IMR-90 (cell line): ENCODE measurements around the gene PTPRC. TPM values are rescaled to one million over a fixed set of nuclear protein-coding genes. Genes with fewer than 3 reads are reported as not detected.

Experiments
- ATAC-seq: fragments of 200-7000 bp; cut with Tn5 transposase; 2 replicates; pipeline ENCODE4 v1.9.1; 2020; ENCODE audit warnings: low read depth, mild to moderate bottlenecking, moderate library complexity
- BruUV-seq: library from RNA; stranded (reverse); fragments of 400-500 nt; replicated peaks from 2 replicates; lab custom pipeline; 2021; lab: Mats Ljungman, UMichigan
- CTCF ChIA-PET: fragments of 300-600 bp; formaldehyde crosslinking; extraction: SDS; loops from one replicate; lab custom pipeline; 2021; ENCODE audit warnings: antibody characterized with exemption; lab: Yijun Ruan, JAX
- POLR2A ChIA-PET: fragments of 300-600 bp; sonication (Branson Sonifier 250); formaldehyde crosslinking; loops from one replicate; lab custom pipeline; 2022; ENCODE audit warnings: antibody characterized with exemption; ENCODE audit not compliant: unreplicated experiment; lab: Charles Lee
- DNase-seq: peaks from one replicate; pipeline ENCODE4 v3.0.0; 2013
- H2AFZ ChIP-seq: replicated peaks from 2 replicates; pipeline ENCODE3; 2013; ENCODE audit warnings: low read length, mild to moderate bottlenecking; ENCODE audit not compliant: poor library complexity
- H2AK5ac ChIP-seq: 2 replicates; pipeline ENCODE4 v1.6.1; 2013; ENCODE audit warnings: low read depth, low read length, inconsistent platforms
- H2AK9ac ChIP-seq: replicated peaks from 2 replicates; pipeline ENCODE3; 2013; ENCODE audit warnings: mild to moderate bottlenecking, low read depth, low read length, moderate library complexity; ENCODE audit not compliant: poor library complexity
- H2BK120ac ChIP-seq: 2 replicates; pipeline ENCODE4 v1.6.1; 2013; ENCODE audit warnings: low read depth, low read length, inconsistent platforms
- H2BK15ac ChIP-seq: 3 replicates; pipeline ENCODE4 v1.6.1; 2013; ENCODE audit warnings: low read depth, low read length, inconsistent platforms
- H2BK20ac ChIP-seq: 2 replicates; pipeline ENCODE4 v1.6.1; 2013; ENCODE audit warnings: low read depth, mild to moderate bottlenecking, inconsistent platforms, low read length, moderate library complexity
- H2BK5ac ChIP-seq: 2 replicates; pipeline ENCODE4 v1.6.1; 2013; ENCODE audit warnings: mild to moderate bottlenecking, low read depth, low read length, inconsistent platforms; ENCODE audit not compliant: poor library complexity, severe bottlenecking
- H3K14ac ChIP-seq: replicated peaks from 2 replicates; pipeline ENCODE4 v1.6.1; 2013; ENCODE audit warnings: low read depth, low read length, inconsistent platforms
- H3K18ac ChIP-seq: 2 replicates; pipeline ENCODE4 v1.6.1; 2013; ENCODE audit warnings: low read depth, low read length, control low read depth
- H3K23ac ChIP-seq: 2 replicates; pipeline ENCODE4 v1.6.1; 2013; ENCODE audit warnings: low read depth, low read length, inconsistent platforms
- H3K27ac ChIP-seq: 2 replicates; pipeline ENCODE4 v1.5.1; 2013; ENCODE audit warnings: mild to moderate bottlenecking, control low read depth, low read length; ENCODE audit not compliant: insufficient read depth
- H3K27me3 ChIP-seq: 2 replicates; pipeline ENCODE4 v1.6.1; 2013; ENCODE audit warnings: low read length; ENCODE audit not compliant: control insufficient read depth, insufficient read depth
- H3K36me3 ChIP-seq: 2 replicates; pipeline ENCODE4 v1.6.1; 2013; ENCODE audit warnings: low read length, mixed read lengths; ENCODE audit not compliant: control insufficient read depth, insufficient read depth
- H3K4ac ChIP-seq: 2 replicates; pipeline ENCODE4 v1.6.1; 2013; ENCODE audit warnings: low read depth, low read length, inconsistent platforms
- H3K4me1 ChIP-seq: 2 replicates; pipeline ENCODE4 v1.6.1; 2013; ENCODE audit warnings: low read length, mixed read lengths; ENCODE audit not compliant: control insufficient read depth, insufficient read depth
- H3K4me2 ChIP-seq: 2 replicates; pipeline ENCODE4 v1.6.1; 2013; ENCODE audit warnings: low read depth, mild to moderate bottlenecking, control low read depth, low read length, moderate library complexity
- H3K4me3 ChIP-seq: 2 replicates; pipeline ENCODE4 v1.5.1; 2013; ENCODE audit warnings: low read depth, mild to moderate bottlenecking, control low read depth, low read length, moderate library complexity; ENCODE audit not compliant: insufficient read depth
- H3K56ac ChIP-seq: 2 replicates; pipeline ENCODE4 v1.6.1; 2013; ENCODE audit warnings: low read length, inconsistent platforms; ENCODE audit not compliant: insufficient read depth; ENCODE audit errors: extremely low read depth
- H3K79me1 ChIP-seq, 2 experiments: 2 replicates each; pipeline ENCODE4 v1.6.1; 2013; ENCODE audit warnings: low read length in 2 of 2, inconsistent platforms in 1 of 2, low read depth in 1 of 2
- H3K9ac ChIP-seq: 2 replicates; pipeline ENCODE4 v1.6.1; 2013; ENCODE audit warnings: low read depth, low read length, control low read depth
- H3K9me1 ChIP-seq: 2 replicates; pipeline ENCODE4 v1.6.1; 2013; ENCODE audit warnings: low read length, inconsistent platforms; ENCODE audit not compliant: insufficient read depth
- H3K9me3 ChIP-seq: 2 replicates; pipeline ENCODE4 v1.6.1; 2013; ENCODE audit warnings: low read length; ENCODE audit not compliant: control insufficient read depth, insufficient read depth
- H4K20me1 ChIP-seq: 2 replicates; pipeline ENCODE4 v1.6.1; 2013; ENCODE audit warnings: low read length, inconsistent platforms; ENCODE audit not compliant: insufficient read depth
- H4K5ac ChIP-seq: 2 replicates; pipeline ENCODE4 v1.6.1; 2013; ENCODE audit warnings: mild to moderate bottlenecking, low read depth, low read length, control low read depth
- H4K8ac ChIP-seq, 2 experiments: 2 replicates each; pipeline ENCODE4 v1.6.1; 2013; ENCODE audit warnings: low read depth in 2 of 2, low read length in 2 of 2, control low read depth in 1 of 2, inconsistent platforms in 1 of 2
- H4K91ac ChIP-seq: 2 replicates; pipeline ENCODE4 v1.6.1; 2013; ENCODE audit warnings: low read depth, low read length, inconsistent platforms; ENCODE audit not compliant: insufficient read depth
- CEBPB ChIP-seq: IDR thresholded peaks from 2 replicates; pipeline ENCODE4 v1.6.1; 2012; ENCODE audit warnings: low read depth, low read length, improper control_type of control experiment
- CHD1 ChIP-seq: IDR thresholded peaks from 2 replicates; pipeline ENCODE4 v1.6.1; 2012; ENCODE audit warnings: low read depth, low read length, improper control_type of control experiment
- FOS ChIP-seq: fragments of 150-350 bp; IDR thresholded peaks from 2 replicates; pipeline ENCODE4 v1.6.1; 2016; ENCODE audit warnings: low read depth, low read length
- MAFK ChIP-seq: IDR thresholded peaks from 2 replicates; pipeline ENCODE4 v1.6.1; 2012; ENCODE audit warnings: low read depth, low read length, improper control_type of control experiment
- MAZ ChIP-seq: IDR thresholded peaks from 2 replicates; pipeline ENCODE4 v1.6.1; 2012; ENCODE audit warnings: low read depth, mild to moderate bottlenecking, low read length, improper control_type of control experiment, moderate library complexity, borderline replicate concordance
- MXI1 ChIP-seq: IDR thresholded peaks from 2 replicates; pipeline ENCODE4 v1.6.1; 2012; ENCODE audit warnings: low read depth, mild to moderate bottlenecking, low read length, moderate library complexity, borderline replicate concordance
- NFE2L2 ChIP-seq: fragments of 150-350 bp; IDR thresholded peaks from 2 replicates; pipeline ENCODE4 v1.6.1; 2016; ENCODE audit warnings: low read depth, mild to moderate bottlenecking, low read length
- POLR2A ChIP-seq: IDR thresholded peaks from 2 replicates; pipeline ENCODE4 v1.6.1; 2012; ENCODE audit warnings: mild to moderate bottlenecking, low read depth, low read length
- RCOR1 ChIP-seq: IDR thresholded peaks from 2 replicates; pipeline ENCODE4 v1.6.1; 2012; ENCODE audit warnings: mild to moderate bottlenecking, low read length, improper control_type of control experiment; ENCODE audit not compliant: insufficient replicate concordance
- RFX5 ChIP-seq: IDR thresholded peaks from 2 replicates; pipeline ENCODE4 v1.8.0; 2012; ENCODE audit warnings: low read depth, mild to moderate bottlenecking, low read length, moderate library complexity
- SMC3 ChIP-seq: fragments of 150-350 bp; IDR thresholded peaks from 2 replicates; pipeline ENCODE4 v1.6.1; 2016; ENCODE audit warnings: low read depth, mild to moderate bottlenecking, antibody characterized with exemption, low read length, moderate library complexity
- WGBS, 2 experiments: methylation state at CpG; one replicate each; pipeline versions ENCODE4 v1.1.5 to v1.1.7; 2013; ENCODE audit warnings: missing lambda C conversion rate in 2 of 2; ENCODE audit not compliant: insufficient read length in 1 of 2; ENCODE audit errors: extremely low coverage in 2 of 2; 5-methylcytosine and 5-hydroxymethylcytosine counted together
- dilution Hi-C: fragments of 300-500 bp; cut with HindIII; formaldehyde crosslinking; loops from one replicate; pipeline ENCODE4 v1.14.3; 2018; ENCODE audit warnings: low sequenced_read_pairs; ENCODE audit not compliant: unreplicated experiment
- in situ Hi-C: fragments of 300-500 bp; cut with MboI; formaldehyde crosslinking; loops from 3 replicates; pipeline ENCODE4 v1.14.3; 2019; ENCODE audit warnings: low sequenced_read_pairs, inconsistent platforms, mixed read lengths
- intact Hi-C: fragments of 100-400 bp; cut with micrococcal nuclease; formaldehyde crosslinking; loops from 2 replicates; pipeline ENCODE4 v1.10.0; 2022
- polyA plus RNA-seq, 3 experiments: library from polyadenylated mRNA; depleted of rRNA; stranded (reverse); fragments of >200 nt; gene quantifications; 2 replicates each; pipeline ENCODE4 v1.2.3, GENCODE V29; 2012; ENCODE audit warnings: low replicate concordance in 1 of 3
- total RNA-seq: library from RNA; depleted of rRNA; stranded (reverse); fragments of >200 nt; gene quantifications from 2 replicates; pipeline ENCODE4 v1.2.3, GENCODE V29; 2012
- TF ChIP-seq, protein P1 (sequence below): fragments of 150-350 bp; IDR thresholded peaks from 2 replicates; pipeline ENCODE4 v1.6.1; 2017; ENCODE audit warnings: mild to moderate bottlenecking, antibody characterized with exemption, low read length, low read depth
- TF ChIP-seq, protein P2 (sequence below): fragments of 150-350 bp; IDR thresholded peaks from 2 replicates; pipeline ENCODE4 v1.6.1; 2016; ENCODE audit warnings: low read depth, mild to moderate bottlenecking, low read length, moderate library complexity, borderline replicate concordance
- TF ChIP-seq, protein P3 (sequence below): conservative IDR thresholded peaks from 2 replicates; pipeline ENCODE4 v1.5.1; 2012; ENCODE audit warnings: mild to moderate bottlenecking, low read depth, low read length, improper control_type of control experiment

Gene PTPRC
- total and polyA plus RNA-seq, 2 of the 4 experiments (the other 2 are of a cell fraction) = not detected

DNA sequence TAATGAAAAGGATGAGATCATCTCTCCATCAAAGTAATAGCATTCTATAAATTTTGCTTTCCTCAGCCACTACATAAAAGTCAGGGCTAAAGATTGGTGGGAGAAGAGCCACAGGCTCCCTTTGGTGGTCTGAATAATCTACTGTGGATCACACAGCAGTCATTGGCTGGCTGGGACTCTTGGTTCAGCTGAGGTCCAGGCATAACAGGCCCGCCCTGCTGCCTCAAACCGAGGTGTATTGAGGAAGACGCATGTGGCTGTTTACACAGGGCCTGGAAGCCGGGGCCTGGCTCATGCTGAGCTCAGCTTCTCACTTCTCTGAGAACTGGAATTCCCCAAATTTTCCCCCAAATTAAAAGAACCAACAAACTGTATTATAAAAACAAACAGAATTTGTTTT lies 139.2 kb downstream of the PTPRC start:
- no peak overlapping the region for H3K23ac ChIP-seq
- no CpG with 5 or more reads among the region's 4 CpGs for WGBS, 2 experiments
- in situ Hi-C loops (loop anchor here (25.0 kb wide), 1 partner anchor 334 kb away; no protein-coding TSS in a partner anchor), dilution Hi-C loops (no loop called here), intact Hi-C loops (loop anchor here (10.0 kb wide), 1 partner anchor 1737 kb away; no protein-coding TSS in a partner anchor)
- no peaks in the 10 kb centered on the region for H4K20me1 ChIP-seq
- H3K14ac ChIP-seq = peak overlapping the region; percentile 23; the same call in 1 of the 2 replicates
- peak overlapping the region; percentile 53 for H2AFZ ChIP-seq
- no peak overlapping the region; the same call in 1 of the 2 replicates for H4K5ac ChIP-seq
- H4K8ac ChIP-seq = 0 out of 4 replicates have a peak overlapping the region, but pooled peaks of 1 of the 2 experiments have one; percentile 17
- no peak overlapping the region for H3K4me3 ChIP-seq
- no peaks in the 10 kb centered on the region for H3K36me3 ChIP-seq
- H2BK5ac ChIP-seq = peak overlapping the region; percentile 44
- peak overlapping the region; percentile 66; the same call in 1 of the 2 replicates for H2BK120ac ChIP-seq
- H3K27ac ChIP-seq = no peak overlapping the region
- H3K27me3 ChIP-seq = no peaks in the 10 kb centered on the region
- H2BK20ac ChIP-seq = peak overlapping the region; percentile 73; the same call in 1 of the 2 replicates
- H3K18ac ChIP-seq = no peak overlapping the region; the same call in 1 of the 2 replicates
- no TSS peak for BruUV-seq
- no peak for TF ChIP-seq RCOR1
- no peak for TF ChIP-seq CEBPB
- TF ChIP-seq MXI1 = no peak
- TF ChIP-seq, protein P1, sequence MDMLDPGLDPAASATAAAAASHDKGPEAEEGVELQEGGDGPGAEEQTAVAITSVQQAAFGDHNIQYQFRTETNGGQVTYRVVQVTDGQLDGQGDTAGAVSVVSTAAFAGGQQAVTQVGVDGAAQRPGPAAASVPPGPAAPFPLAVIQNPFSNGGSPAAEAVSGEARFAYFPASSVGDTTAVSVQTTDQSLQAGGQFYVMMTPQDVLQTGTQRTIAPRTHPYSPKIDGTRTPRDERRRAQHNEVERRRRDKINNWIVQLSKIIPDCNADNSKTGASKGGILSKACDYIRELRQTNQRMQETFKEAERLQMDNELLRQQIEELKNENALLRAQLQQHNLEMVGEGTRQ = no peak
- no peak for TF ChIP-seq MAFK
- TF ChIP-seq MAZ = no peak
- TF ChIP-seq, protein P2, sequence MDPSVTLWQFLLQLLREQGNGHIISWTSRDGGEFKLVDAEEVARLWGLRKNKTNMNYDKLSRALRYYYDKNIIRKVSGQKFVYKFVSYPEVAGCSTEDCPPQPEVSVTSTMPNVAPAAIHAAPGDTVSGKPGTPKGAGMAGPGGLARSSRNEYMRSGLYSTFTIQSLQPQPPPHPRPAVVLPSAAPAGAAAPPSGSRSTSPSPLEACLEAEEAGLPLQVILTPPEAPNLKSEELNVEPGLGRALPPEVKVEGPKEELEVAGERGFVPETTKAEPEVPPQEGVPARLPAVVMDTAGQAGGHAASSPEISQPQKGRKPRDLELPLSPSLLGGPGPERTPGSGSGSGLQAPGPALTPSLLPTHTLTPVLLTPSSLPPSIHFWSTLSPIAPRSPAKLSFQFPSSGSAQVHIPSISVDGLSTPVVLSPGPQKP = no peak
- no peak for TF ChIP-seq CHD1
- no peak for TF ChIP-seq FOS
- no peak for TF ChIP-seq RFX5
- TF ChIP-seq POLR2A = no peak
- TF ChIP-seq NFE2L2 = no peak
- no peak for TF ChIP-seq SMC3
- TF ChIP-seq, protein P3, sequence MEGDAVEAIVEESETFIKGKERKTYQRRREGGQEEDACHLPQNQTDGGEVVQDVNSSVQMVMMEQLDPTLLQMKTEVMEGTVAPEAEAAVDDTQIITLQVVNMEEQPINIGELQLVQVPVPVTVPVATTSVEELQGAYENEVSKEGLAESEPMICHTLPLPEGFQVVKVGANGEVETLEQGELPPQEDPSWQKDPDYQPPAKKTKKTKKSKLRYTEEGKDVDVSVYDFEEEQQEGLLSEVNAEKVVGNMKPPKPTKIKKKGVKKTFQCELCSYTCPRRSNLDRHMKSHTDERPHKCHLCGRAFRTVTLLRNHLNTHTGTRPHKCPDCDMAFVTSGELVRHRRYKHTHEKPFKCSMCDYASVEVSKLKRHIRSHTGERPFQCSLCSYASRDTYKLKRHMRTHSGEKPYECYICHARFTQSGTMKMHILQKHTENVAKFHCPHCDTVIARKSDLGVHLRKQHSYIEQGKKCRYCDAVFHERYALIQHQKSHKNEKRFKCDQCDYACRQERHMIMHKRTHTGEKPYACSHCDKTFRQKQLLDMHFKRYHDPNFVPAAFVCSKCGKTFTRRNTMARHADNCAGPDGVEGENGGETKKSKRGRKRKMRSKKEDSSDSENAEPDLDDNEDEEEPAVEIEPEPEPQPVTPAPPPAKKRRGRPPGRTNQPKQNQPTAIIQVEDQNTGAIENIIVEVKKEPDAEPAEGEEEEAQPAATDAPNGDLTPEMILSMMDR = no peak
- H3K79me1 ChIP-seq = no peaks in the 10 kb centered on the region
- CTCF ChIA-PET = interaction anchor here (1.3 kb wide), 1 partner anchor 644 kb away, joined by 5 read pairs; no protein-coding TSS in a partner anchor
- H3K4ac ChIP-seq = peak overlapping the region; percentile 52
- H4K91ac ChIP-seq = 0 out of 2 replicates have a peak overlapping the region, but pooled peaks have one; percentile 45
- no peak overlapping the region for H2AK9ac ChIP-seq
- peak overlapping the region; percentile 63 for H2AK5ac ChIP-seq
- no peak overlapping the region for H3K9ac ChIP-seq
- H3K9me3 ChIP-seq = no peaks in the 10 kb centered on the region
- ATAC-seq = no peak
- H2BK15ac ChIP-seq = peak overlapping the region; percentile 52; the same call in 1 of the 3 replicates
- H3K9me1 ChIP-seq = no peaks in the 10 kb centered on the region; the same call in 1 of the 2 replicates
- POLR2A ChIA-PET = no interaction called here
- H3K4me2 ChIP-seq = no peak overlapping the region
- no peak overlapping the region for H3K56ac ChIP-seq
- H3K4me1 ChIP-seq = peaks cover 13% of the 10 kb centered on the region
- peak; percentile 9 for DNase-seq
